Testis (tissue), 3 donors: ENCODE results near the gene INSIG1. TPM values are rescaled to one million over a fixed set of nuclear protein-coding genes. Genes with fewer than 3 reads are reported as not detected.

Source experiments
- DNase-seq: peaks from one replicate; pipeline ENCODE4 v3.0.0-alpha.2; 2019
- H3K27ac ChIP-seq, 2 donors: fragments of 200-600 bp; sonication (generic); one replicate each; pipeline ENCODE4 v1.5.1; 2019
- H3K27me3 ChIP-seq: fragments of 200-600 bp; sonication (generic); one replicate; pipeline ENCODE4 v1.5.1; 2019
- H3K36me3 ChIP-seq: fragments of 200-600 bp; sonication (generic); one replicate; pipeline ENCODE4 v1.5.1; 2017; ENCODE audit warnings: low read depth; ENCODE audit errors: missing control alignments
- H3K4me1 ChIP-seq: fragments of 200-600 bp; sonication (generic); one replicate; pipeline ENCODE4 v1.5.1; 2019
- H3K4me3 ChIP-seq, 2 donors: fragments of 200-600 bp; sonication (generic); one replicate each; pipeline ENCODE4 v1.5.1; 2017 to 2019
- H3K9me3 ChIP-seq: fragments of 200-600 bp; sonication (generic); one replicate; pipeline ENCODE4 v1.5.1; 2017
- POLR2A ChIP-seq: fragments of 450-650 bp; IDR thresholded peaks from one replicate; pipeline ENCODE4 v1.6.1; 2017; ENCODE audit warnings: antibody characterized with exemption, mild to moderate bottlenecking, moderate library complexity
- WGBS, 2 donors: methylation state at CpG; one replicate each; pipeline ENCODE4 v1.1.5; 2018; 5-methylcytosine and 5-hydroxymethylcytosine counted together
- intact Hi-C: fragments of 100-400 bp; cut with DNase I; formaldehyde crosslinking; loops from one replicate; pipeline ENCODE4 v1.15.1; 2023; ENCODE audit warnings: low total_unique reads
- polyA plus RNA-seq: library from polyadenylated mRNA; stranded (reverse); fragments of 350-450 nt; fragmentation: Illumina TruSeq; extraction: RNeasy Lipid Tissue Mini Kit (QIAGEN cat#74804); gene quantifications from one replicate; pipeline ENCODE4 v1.2.3, GENCODE V29; 2014; ENCODE audit warnings: low read depth, low replicate concordance; ENCODE audit not compliant: insufficient read depth
- total RNA-seq, 2 donors: library from RNA; depleted of rRNA; stranded (reverse); fragments of >200 nt; gene quantifications; one replicate each; pipeline ENCODE4 v1.2.3, GENCODE V29; 2016
- TF ChIP-seq, protein P1 (sequence below), 3 experiments: fragments of 450-650 bp in 2 of 3; fragments of 200-600 bp in 1 of 3; sonication (generic) in 1 of 3; IDR thresholded peaks; one replicate each; pipeline ENCODE4 v1.5.1; 2016 to 2019; ENCODE audit warnings: antibody characterized with exemption in 3 of 3, mild to moderate bottlenecking in 2 of 3, moderate library complexity in 1 of 3

INSIG1 gene
- total and polyA plus RNA-seq, 3 donors from 2014 or later, result 52.7 to 118 (median 89.7) TPM

- 40 to 50% methylated on average over 10 to 16 of the region's 16 CpGs for WGBS, 2 donors
- TF ChIP-seq, protein P1, sequence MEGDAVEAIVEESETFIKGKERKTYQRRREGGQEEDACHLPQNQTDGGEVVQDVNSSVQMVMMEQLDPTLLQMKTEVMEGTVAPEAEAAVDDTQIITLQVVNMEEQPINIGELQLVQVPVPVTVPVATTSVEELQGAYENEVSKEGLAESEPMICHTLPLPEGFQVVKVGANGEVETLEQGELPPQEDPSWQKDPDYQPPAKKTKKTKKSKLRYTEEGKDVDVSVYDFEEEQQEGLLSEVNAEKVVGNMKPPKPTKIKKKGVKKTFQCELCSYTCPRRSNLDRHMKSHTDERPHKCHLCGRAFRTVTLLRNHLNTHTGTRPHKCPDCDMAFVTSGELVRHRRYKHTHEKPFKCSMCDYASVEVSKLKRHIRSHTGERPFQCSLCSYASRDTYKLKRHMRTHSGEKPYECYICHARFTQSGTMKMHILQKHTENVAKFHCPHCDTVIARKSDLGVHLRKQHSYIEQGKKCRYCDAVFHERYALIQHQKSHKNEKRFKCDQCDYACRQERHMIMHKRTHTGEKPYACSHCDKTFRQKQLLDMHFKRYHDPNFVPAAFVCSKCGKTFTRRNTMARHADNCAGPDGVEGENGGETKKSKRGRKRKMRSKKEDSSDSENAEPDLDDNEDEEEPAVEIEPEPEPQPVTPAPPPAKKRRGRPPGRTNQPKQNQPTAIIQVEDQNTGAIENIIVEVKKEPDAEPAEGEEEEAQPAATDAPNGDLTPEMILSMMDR (IDR thresholded peaks at IDR 0.05), result no peak
- TF ChIP-seq POLR2A, result no peak
- DNase-seq, result peak; percentile 12
Measured at GRCh38 chr7:155344270-155344617, 46.6 kb downstream of the INSIG1 start.

GRCh38 chr7:155344618-155345433 lies 47.1 kb downstream of the INSIG1 start:
- 2 to 7% methylated on average over 23 to 62 of the region's 62 CpGs for WGBS, 2 donors
- Histone ChIP-seq H3K27ac (no peak overlapping the region), H3K9me3 (no peaks in the 10 kb centered on the region), H3K4me1 (peaks cover 3% of the 10 kb centered on the region), H3K27me3 (no peaks in the 10 kb centered on the region), H3K36me3 (no peaks in the 10 kb centered on the region), H3K4me3 (peak overlapping the region; percentile 29 to 33)
- TF ChIP-seq POLR2A, result no peak
- TF ChIP-seq, protein P1 (IDR thresholded peaks at IDR 0.05), result peak; percentile 95 to 98 (median 98)
- peak; percentile 86 for DNase-seq
- intact Hi-C loops, result loop anchor here (5.0 kb wide), 1 partner anchor 153 kb away; no protein-coding TSS in a partner anchor

More at GRCh38 chr7:155344270-155344617, 46.6 kb downstream of the INSIG1 start:
- Histone ChIP-seq H3K4me1 (peaks cover 3% of the 10 kb centered on the region), H3K4me3 (peak overlapping the region; percentile 29 to 33), H3K9me3 (no peaks in the 10 kb centered on the region), H3K27me3 (no peaks in the 10 kb centered on the region), H3K27ac (no peak overlapping the region), H3K36me3 (no peaks in the 10 kb centered on the region)
- intact Hi-C loops, result loop anchor here (5.0 kb wide), 1 partner anchor 152 kb away; no protein-coding TSS in a partner anchor

DNA sequence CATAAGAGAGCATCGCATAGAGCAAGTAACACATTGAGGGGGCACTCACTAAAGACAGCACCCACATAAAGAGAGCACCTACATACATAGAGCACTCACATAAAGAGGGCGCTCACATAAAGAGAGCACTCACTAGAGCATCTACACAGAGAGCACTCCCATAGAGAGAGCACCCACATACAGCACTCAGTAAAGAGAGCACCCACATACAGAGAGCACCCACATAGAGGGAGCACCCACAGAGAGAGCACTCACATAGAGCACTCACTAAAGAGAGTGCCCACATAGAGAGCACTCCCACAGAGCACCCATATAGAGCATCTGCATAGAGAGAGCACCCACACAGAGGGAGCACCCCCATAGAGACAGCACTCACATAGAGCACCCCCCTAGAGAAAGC lies 47.8 kb downstream of the INSIG1 start:
- Histone ChIP-seq H3K4me1 (peaks cover 3% of the 10 kb centered on the region), H3K4me3 (no peak overlapping the region), H3K27me3 (no peaks in the 10 kb centered on the region), H3K27ac (no peak overlapping the region), H3K9me3 (no peaks in the 10 kb centered on the region), H3K36me3 (no peaks in the 10 kb centered on the region)
- intact Hi-C loops, result no loop called here
- no peak for TF ChIP-seq POLR2A
- TF ChIP-seq, protein P1 (IDR thresholded peaks at IDR 0.05), result no peak
- 52 to 58% methylated on average over 2 of the region's 2 CpGs for WGBS, 2 donors
- DNase-seq, result no peak

DNA sequence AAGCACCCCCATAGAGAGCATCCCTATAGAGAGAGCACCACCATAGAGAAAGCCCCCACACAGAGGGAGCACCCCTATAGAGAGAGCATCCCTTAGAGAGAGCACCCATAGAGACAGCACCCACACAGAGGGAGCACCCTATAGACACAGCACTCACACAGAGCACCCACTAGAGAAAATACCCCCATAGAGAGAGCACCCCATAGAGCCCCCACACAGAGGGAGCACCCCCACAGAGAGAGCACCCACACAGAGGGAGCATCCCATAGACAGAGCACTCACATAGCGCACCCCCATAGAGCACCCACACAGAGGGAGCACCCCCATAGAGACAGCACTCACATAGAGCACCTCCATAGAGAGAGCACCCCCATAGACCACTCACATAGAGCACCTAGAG lies 48.6 kb downstream of the INSIG1 start:
- intact Hi-C loops, result no loop called here
- no peak overlapping the region for H3K4me3 ChIP-seq
- no peaks in the 10 kb centered on the region for H3K27me3 ChIP-seq
- no peaks in the 10 kb centered on the region for H3K9me3 ChIP-seq
- peak; percentile 4 for DNase-seq
- peaks cover 3% of the 10 kb centered on the region for H3K4me1 ChIP-seq
- no peak overlapping the region for H3K27ac ChIP-seq
- TF ChIP-seq, protein P1 (IDR thresholded peaks at IDR 0.05), result no peak
- no peak for TF ChIP-seq POLR2A
- H3K36me3 ChIP-seq, result no peaks in the 10 kb centered on the region
- WGBS, 2 donors, result 93% methylated on average over 1 of the region's 1 CpG; no CpG with 5 or more reads in 1 of the 2 donors
